OCI-LY1 (cell line): ENCODE results near the gene CMC2.

Experiments used
- CTCF ChIP-seq: fragments of 200-600 bp; sonication (generic), shearing (Covaris generic); IDR thresholded peaks from 2 replicates; pipeline ENCODE4 v1.5.1; 2017; ENCODE audit warnings: mild to moderate bottlenecking, antibody characterized with exemption, low read length, moderate library complexity, mixed read lengths
- EZH2 ChIP-seq: fragments of 200-600 bp; sonication (generic), shearing (Covaris generic); IDR thresholded peaks from 2 replicates; pipeline ENCODE4 v1.8.0; 2017; ENCODE audit warnings: borderline replicate concordance, mixed run types, mild to moderate bottlenecking, antibody characterized with exemption, low read length, moderate library complexity, mixed read lengths

DNA sequence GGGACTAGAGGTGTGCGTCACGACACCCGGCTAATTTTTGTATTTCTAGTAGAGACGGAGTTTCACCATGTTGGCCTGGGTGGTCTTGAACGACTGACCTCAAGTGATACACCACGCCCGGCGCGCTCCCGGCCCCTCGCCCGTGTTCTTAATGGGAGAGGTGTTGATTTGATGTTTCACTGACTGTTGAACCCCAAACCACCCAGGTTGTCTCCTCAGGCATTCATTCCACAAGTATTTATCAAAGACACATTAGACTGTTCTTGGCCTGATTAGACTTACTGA, 1.8 kb upstream of the CMC2 start:
- TF ChIP-seq CTCF = no peak
- no peak for TF ChIP-seq EZH2
